D721Med (cell line): Measurements from ENCODE around the gene KIFAP3.

Source experiments
- DNase-seq: peaks from one replicate; pipeline ENCODE4 v3.0.0; 2011; ENCODE audit warnings: low spot score; ENCODE audit not compliant: insufficient read length
- FAIRE-seq: peaks from 2 replicates; lab custom pipeline; 2011; peaks lifted over from hg19 to GRCh38; lab: Jason Lieb, UNC
- TF ChIP-seq, protein P1 (sequence below): IDR thresholded peaks from 2 replicates; pipeline ENCODE4 v1.5.1; 2012; ENCODE audit warnings: mild to moderate bottlenecking, control low read depth; ENCODE audit not compliant: insufficient read depth; ENCODE audit errors: missing control alignments

Gene KIFAP3

DNA sequence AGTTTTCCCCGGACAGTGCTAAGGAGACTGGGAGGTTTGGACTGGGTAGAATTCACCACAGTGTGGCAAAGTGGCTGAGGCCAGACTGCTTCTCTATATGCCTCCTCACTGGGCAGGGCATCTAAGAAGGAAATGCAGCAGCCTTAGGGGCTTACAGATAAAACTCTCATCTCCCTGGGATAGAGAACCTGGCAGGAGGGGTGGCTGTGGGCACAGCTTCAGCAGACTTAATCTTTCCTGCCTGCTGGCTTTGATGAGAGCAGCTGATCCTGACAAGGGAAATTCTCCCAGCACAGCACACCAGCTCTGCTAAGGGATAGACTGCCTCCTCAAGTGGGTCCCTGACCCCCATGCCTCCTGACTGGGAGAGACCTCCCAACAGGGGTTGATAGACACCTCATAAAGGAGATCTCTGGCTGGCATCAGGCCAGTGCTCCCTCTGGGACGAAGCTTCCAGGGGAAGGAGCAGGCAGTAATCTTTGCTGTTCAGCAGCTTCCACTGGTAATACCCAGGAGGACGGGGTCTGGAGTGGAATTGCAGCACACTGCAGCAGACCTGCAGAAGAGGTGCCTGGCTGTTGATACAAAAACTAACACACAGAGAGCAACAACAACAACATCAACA is 25.2 kb downstream of the KIFAP3 start:
- peak; percentile 29 for FAIRE-seq
- TF ChIP-seq, protein P1, sequence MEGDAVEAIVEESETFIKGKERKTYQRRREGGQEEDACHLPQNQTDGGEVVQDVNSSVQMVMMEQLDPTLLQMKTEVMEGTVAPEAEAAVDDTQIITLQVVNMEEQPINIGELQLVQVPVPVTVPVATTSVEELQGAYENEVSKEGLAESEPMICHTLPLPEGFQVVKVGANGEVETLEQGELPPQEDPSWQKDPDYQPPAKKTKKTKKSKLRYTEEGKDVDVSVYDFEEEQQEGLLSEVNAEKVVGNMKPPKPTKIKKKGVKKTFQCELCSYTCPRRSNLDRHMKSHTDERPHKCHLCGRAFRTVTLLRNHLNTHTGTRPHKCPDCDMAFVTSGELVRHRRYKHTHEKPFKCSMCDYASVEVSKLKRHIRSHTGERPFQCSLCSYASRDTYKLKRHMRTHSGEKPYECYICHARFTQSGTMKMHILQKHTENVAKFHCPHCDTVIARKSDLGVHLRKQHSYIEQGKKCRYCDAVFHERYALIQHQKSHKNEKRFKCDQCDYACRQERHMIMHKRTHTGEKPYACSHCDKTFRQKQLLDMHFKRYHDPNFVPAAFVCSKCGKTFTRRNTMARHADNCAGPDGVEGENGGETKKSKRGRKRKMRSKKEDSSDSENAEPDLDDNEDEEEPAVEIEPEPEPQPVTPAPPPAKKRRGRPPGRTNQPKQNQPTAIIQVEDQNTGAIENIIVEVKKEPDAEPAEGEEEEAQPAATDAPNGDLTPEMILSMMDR: no peak

GRCh38 chr1:170048515-170048914 is 26.0 kb downstream of the KIFAP3 start:
- TF ChIP-seq, protein P1: no peak

More for the DNA sequence above, 25.2 kb downstream of the KIFAP3 start:
- DNase-seq: peak; percentile 28

DNA sequence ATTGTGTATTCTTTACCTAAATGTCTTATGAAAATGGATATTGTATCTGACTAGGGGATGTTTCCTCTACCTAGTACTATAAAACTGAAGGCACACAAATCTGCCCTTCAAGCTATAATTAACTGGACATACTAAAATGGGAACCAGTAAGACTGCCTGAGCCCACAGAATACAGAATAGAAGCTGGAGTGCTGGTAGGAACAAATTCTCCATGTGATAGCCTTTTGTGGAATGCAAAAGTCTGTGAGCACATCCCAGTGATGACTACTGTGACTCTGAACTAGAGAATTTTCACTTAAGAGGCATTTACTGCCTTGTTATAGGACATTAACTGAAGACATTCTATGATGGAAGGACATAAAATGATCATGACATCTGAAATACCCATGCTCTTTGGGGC is 30.3 kb downstream of the KIFAP3 start:
- TF ChIP-seq, protein P1: no peak
- no peak for FAIRE-seq
- no peak for DNase-seq

More at GRCh38 chr1:170048515-170048914, 26.0 kb downstream of the KIFAP3 start:
- DNase-seq: no peak
- FAIRE-seq: no peak

- TF ChIP-seq, protein P1: no peak
- peak; percentile 71 for FAIRE-seq
These were observed 32.9 kb downstream of the KIFAP3 start for GRCh38 chr1:170041423-170042192.

DNA sequence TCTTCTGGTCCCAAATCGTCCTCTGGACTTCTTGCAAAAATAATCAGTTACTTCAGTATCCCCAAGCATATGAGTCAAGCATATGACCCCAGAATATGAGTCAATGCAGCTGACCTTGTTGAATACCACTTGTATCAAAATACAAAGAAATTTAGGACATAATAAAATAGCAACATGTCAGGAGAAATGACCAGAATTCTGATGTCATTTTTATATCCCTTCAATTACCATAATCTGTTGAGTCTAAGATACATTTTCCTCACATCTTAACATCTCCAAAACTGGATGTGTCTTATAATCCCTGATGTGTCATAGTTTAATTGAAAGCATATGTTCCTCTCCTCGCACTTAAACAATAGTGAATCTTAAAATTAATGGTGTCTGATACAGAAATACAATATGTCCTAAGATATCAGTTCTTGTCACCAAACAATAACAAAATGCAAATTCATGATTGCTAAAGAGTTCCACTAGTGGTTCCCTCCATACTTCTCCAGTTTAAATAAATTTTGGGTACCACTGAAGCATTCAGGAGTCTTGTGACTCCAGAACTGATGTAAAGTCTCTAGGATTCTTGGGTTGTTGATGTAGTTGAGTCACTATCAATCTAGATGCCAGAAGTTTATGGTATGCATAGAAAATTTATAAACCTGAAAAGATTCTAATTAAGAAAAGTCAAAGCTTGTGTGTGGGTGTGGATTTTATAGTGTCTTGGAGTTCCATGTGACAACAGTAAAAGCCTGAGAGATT is 41.8 kb downstream of the KIFAP3 start:
- TF ChIP-seq, protein P1: no peak
- no peak for DNase-seq
- peak; percentile 87 for FAIRE-seq

More at GRCh38 chr1:170041423-170042192, 32.9 kb downstream of the KIFAP3 start:
- no peak for DNase-seq

DNA sequence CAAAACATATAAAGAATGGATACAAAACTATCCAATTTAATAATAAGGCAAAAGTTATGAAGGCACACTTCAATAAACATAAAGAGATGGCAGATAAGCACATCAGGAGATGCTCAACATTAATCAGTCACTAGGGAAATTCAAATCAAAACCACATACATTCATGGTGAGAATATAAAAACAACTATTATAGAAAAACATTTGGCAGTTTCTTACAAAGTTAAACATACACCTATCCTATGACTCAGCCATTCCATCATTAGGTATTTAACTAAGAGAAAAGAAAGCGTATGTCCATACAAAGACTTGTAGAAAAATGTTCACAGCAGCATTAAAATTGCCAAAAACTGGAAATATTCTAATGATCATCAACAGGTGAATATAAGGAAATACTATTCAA is 44.3 kb downstream of the KIFAP3 start:
- peak; percentile 84 for FAIRE-seq
- TF ChIP-seq, protein P1: no peak
- no peak for DNase-seq
